Activated CD8-positive, alpha-beta memory T cell treated with anti-CD3 and anti-CD28 coated beads, Interleukin-2, amount 50 U/mL, for 1 hour (primary cell): ENCODE data around the gene KIF17.
A peak's percentile ranks its signal among the peaks of the same experiment; 100 is the strongest.

Source experiments
- DNase-seq: peaks from one replicate; pipeline ENCODE4 v3.0.0-alpha.2; 2020; ENCODE audit errors: extremely low read depth

Gene KIF17

GRCh38 chr1:20710469-20711284, 7.1 kb downstream of the KIF17 start:
- no peak for DNase-seq

- DNase-seq, result no peak
These were observed 7.9 kb downstream of the KIF17 start for GRCh38 chr1:20709868-20710267.

- no peak for DNase-seq
These were observed 8.9 kb downstream of the KIF17 start for GRCh38 chr1:20708891-20709290.

- DNase-seq, result no peak
These were observed 9.8 kb downstream of the KIF17 start for GRCh38 chr1:20708057-20708456.

- no peak for DNase-seq
These were observed 11.0 kb downstream of the KIF17 start for GRCh38 chr1:20706841-20707240.

- DNase-seq, result no peak
These were observed 12.5 kb downstream of the KIF17 start for GRCh38 chr1:20705203-20705755.

GRCh38 chr1:20704390-20705202, 13.2 kb downstream of the KIF17 start:
- DNase-seq, result no peak

- no peak for DNase-seq
These were observed 14.6 kb downstream of the KIF17 start for GRCh38 chr1:20703124-20703756.

- DNase-seq, result no peak
These were observed 15.4 kb downstream of the KIF17 start for GRCh38 chr1:20702416-20702815.

GRCh38 chr1:20701847-20702246, 16.0 kb downstream of the KIF17 start:
- no peak for DNase-seq

- no peak for DNase-seq
These were observed 16.4 kb downstream of the KIF17 start for GRCh38 chr1:20701446-20701845.

GRCh38 chr1:20700636-20701215, 17.1 kb downstream of the KIF17 start:
- no peak for DNase-seq

- no peak for DNase-seq
These were observed 18.2 kb downstream of the KIF17 start for GRCh38 chr1:20699558-20699957.

- no peak for DNase-seq
These were observed 19.5 kb downstream of the KIF17 start for GRCh38 chr1:20698195-20698910.

GRCh38 chr1:20697563-20697962, 20.2 kb downstream of the KIF17 start:
- DNase-seq, result no peak

- peak; percentile 20 for DNase-seq
These were observed 21.1 kb downstream of the KIF17 start for GRCh38 chr1:20696397-20697333.

GRCh38 chr1:20695515-20695914, 22.3 kb downstream of the KIF17 start:
- no peak for DNase-seq

- no peak for DNase-seq
These were observed 24.2 kb downstream of the KIF17 start for GRCh38 chr1:20693623-20694022.

GRCh38 chr1:20691872-20692271, 25.9 kb downstream of the KIF17 start:
- no peak for DNase-seq

- no peak for DNase-seq
These were observed 28.2 kb downstream of the KIF17 start for GRCh38 chr1:20689645-20690056.
